Sciatic nerve (tissue), 2 donors: Measurements from ENCODE around the gene NRCAM. TPM values are rescaled to one million over a fixed set of nuclear protein-coding genes. Genes with fewer than 3 reads are reported as not detected.

Source experiments
- ATAC-seq: fragments of 200-7000 bp; cut with Tn5 transposase; one replicate; pipeline ENCODE4 v1.9.1; 2020; ENCODE audit warnings: mild to moderate bottlenecking, moderate library complexity
- DNase-seq: peaks from one replicate; pipeline ENCODE4 v3.0.0-alpha.2; 2020; ENCODE audit warnings: low spot score
- intact Hi-C: fragments of 100-400 bp; cut with DNase I; formaldehyde crosslinking; loops from one replicate; pipeline ENCODE4 v1.14.2; 2022
- total RNA-seq: library from RNA; stranded (reverse); fragmentation: NEBNext Ultra II Directional; extraction: Animal tissue kit (Norgen Biotek cat#: 25700); gene quantifications from one replicate; pipeline ENCODE4 v1.2.1, GENCODE V29; 2021
- donor health status: DM: no; HTN: no; CAD: no.
- donor health status: DM: no; HTN: no; CAD: no.

NRCAM gene
- total RNA-seq, 1 donor from 2014 or later, result 17.4 TPM

DNA sequence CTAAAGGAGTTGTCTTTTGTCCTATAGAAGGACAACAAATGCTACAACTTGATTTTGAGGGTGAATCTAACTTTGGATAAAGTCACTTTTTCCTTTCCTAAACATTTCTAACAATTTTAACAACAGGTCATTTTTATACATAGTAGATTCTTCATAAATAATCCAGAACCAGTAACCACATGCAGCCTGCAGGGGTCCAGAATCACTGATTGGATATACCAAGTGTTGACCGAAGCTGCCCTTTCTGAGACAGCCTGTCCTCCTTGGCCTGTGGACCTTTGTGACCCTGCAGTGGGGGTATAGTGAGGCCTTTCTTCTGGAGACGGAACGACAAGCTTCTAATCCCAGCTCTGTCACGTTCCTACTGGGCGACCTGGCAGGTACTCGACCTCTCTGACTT is 291.3 kb downstream of the NRCAM start:
- intact Hi-C loops, result no loop called here
- ATAC-seq (no peak), DNase-seq (no peak)

DNA sequence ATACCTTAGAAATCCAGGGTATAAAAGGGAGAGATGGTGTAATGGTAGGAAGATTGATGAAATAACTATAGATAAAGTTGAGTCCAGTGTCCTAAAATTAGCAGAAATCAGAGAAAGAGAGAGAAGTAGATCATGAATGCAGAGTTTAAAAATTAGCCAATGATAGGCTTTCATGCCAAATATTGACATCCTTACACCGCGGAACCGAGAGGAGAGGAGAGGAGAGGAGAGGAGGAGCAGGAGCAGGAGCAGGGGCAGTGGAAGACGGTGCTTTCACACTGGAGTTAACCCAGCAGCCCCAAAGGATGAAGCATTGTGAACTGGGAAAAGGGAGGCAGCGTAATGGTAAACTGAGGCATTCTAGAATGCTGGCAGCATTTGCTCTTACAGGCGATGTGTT is 291.9 kb downstream of the NRCAM start:
- no peak for ATAC-seq
- DNase-seq, result no peak
- intact Hi-C loops, result no loop called here

DNA sequence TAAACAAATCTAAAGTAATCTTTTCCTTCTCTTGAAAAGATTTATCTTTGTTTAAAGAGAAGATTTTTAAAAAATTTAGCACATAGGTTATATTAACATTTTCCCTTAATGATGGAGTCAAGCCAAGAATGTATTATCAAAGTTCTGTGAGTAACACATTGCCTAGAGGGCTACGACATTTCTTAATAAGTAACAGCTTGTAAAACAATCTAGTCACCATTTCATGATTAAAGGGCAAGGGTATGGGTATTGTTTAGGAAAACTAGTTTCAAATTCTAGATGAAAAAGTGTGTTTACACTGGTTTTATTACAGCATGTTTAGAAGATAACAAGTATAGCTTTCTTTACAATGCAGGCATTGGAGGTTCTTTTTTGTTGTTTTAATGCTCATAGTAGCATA is 297.5 kb downstream of the NRCAM start:
- intact Hi-C loops, result no loop called here
- DNase-seq, result no peak

DNA sequence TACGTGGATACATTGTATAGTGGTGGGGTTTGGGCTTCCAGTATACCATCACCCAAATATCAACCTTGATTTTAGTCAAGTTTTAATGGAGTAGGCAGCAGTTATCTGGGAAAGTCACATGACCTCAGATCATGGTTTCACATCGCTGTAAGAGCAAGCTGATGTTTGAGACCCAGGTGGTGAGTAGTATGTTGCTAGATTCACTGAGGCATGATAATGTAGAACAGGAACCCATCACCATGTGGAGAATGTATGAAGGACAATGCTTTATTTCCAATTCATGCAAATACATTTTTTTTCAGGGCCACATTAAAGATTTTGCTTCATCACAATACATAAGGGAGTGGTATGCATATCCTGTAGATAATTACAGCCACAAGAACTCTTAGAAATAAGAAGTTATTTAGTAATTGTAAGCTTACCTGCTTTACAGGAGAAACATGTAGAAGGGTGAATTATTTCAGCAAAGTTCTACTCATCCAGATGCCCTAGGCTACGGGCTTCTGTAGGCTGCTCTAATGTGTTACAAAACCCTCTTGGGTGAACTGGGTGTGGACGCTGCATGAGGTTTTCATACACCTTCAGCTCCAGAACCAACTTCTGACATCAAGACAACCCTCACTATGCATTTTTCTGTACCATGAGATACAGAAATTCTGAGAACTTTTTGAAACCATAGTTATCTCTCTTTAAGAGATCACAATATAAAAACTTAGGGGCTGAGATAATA is 298.5 kb downstream of the NRCAM start:
- DNase-seq, result no peak
- intact Hi-C loops, result no loop called here
- ATAC-seq, result no peak

More for the DNA sequence above, 297.5 kb downstream of the NRCAM start:
- no peak for ATAC-seq

DNA sequence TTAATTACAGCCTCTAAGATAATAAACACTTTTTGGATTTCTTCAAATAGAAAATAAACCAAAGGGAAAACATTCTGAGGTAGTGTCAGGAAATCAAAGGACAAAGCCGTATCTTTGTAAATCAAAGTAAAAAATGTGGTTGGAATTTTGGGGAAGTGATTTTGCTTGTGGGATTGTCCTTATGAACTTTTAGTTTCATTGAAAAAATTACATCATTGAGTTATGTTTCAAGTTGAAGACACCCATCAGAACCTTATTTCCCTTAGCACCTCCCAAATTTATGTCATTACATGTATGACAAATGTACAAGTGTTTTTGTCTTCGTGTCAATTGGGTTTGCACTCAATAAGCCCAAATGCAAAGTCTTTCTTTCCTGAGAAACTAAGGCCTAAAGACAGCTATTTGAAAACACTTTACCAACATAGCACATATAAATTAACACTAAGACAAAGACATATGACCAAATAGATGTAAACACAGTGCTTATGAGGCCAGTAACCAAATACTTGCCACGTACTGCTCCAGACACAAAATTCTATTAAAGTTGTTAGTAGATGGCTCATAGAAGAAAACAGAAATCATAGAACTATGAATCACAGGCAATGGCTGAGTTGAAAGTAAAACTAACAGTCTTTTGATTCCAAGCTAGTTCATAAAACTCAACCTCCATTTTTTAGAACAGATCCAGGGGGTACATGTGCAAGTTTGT is 299.2 kb downstream of the NRCAM start:
- ATAC-seq (no peak), DNase-seq (no peak)
- intact Hi-C loops, result no loop called here

DNA sequence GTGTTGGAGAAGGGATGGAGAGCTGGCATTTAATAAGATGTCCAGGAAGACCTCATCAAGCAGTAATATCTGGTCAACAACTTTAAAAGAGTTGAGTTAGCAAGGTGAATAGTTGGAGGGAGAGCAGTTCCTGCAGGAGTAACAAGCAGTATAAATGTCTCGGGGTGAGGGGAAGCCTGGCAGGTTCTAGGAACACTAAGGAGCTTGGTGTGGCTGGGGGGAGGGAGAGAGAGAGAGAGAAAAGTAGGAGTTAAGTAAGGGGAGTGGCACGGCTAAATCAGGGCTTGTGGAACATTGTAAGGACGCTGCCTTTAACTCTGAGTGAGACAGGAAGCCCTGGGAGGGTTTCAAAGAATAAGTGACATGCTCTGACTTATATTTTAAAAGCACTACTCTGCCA is 304.0 kb downstream of the NRCAM start:
- intact Hi-C loops, result no loop called here
- DNase-seq, result no peak
- no peak for ATAC-seq

DNA sequence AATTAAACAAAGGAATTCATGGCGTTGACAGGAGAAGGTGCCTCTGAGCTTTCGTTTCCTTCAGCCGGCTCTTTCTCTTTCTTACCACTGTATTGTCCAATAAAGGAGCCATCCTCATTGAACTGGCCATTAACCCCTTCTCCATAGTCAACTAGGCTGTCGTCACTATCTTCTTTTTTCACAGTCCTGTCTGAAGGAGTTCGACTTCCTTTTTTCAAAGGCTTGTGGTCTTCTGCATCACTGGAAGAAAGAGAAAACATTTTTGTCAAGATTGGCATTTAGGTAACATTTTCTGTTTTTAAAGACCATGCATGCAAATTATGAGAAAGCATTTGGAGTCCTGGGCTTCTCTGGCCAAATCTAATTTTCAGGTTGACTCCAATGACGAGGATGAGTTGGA is 306.3 kb downstream of the NRCAM start:
- ATAC-seq (no peak), DNase-seq (no peak)
- intact Hi-C loops, result loop anchor here (5.0 kb wide), 1 partner anchor 273 kb away; no protein-coding TSS in a partner anchor

DNA sequence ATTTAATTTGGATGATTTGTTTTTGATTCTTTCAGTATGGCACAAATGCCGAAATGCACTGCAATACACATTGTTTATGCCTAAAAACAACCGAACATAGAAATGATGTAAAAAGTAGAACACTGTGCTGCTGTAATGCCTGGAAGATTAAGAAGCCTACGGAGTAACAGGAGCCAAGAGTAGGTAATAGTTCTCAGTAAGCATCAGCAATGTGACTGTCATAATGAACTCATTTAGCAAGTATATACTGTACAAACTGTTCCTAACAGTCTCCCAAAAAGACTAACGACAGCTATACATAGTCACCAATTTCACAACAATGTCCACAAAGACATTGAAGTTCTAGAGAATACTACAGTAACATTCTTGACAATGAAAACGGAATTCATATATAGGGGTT is 307.1 kb downstream of the NRCAM start:
- DNase-seq (no peak), ATAC-seq (no peak)
- intact Hi-C loops, result loop anchor here (5.0 kb wide), 1 partner anchor 272 kb away; no protein-coding TSS in a partner anchor

DNA sequence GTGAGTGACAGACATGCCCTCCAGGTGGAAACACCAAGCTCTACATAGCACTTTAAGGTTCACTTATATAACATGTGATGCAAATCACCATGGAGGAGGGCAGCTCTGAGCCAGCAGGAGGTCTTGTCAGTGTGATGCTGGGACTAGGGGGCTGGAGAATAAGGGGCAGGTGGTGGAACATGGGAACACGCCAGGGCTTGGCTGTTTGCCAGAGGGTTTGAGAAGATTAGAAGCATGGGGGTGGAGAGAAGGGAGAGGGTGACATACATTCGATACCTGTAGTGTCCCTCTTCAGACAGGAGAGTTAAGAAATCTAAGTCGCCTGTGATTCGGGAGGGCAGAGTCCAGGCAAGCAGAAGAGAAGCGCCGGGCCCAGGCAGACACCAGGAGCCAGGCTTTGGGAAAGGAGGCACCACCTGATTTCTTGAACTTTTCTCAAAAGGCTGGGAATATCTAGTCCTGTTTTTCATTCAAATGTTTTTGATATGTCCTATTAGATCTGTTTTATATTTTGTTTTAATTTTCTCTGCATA is 309.1 kb downstream of the NRCAM start:
- ATAC-seq (no peak), DNase-seq (no peak)
- intact Hi-C loops, result loop anchor here (5.0 kb wide), 1 partner anchor 270 kb away; no protein-coding TSS in a partner anchor

DNA sequence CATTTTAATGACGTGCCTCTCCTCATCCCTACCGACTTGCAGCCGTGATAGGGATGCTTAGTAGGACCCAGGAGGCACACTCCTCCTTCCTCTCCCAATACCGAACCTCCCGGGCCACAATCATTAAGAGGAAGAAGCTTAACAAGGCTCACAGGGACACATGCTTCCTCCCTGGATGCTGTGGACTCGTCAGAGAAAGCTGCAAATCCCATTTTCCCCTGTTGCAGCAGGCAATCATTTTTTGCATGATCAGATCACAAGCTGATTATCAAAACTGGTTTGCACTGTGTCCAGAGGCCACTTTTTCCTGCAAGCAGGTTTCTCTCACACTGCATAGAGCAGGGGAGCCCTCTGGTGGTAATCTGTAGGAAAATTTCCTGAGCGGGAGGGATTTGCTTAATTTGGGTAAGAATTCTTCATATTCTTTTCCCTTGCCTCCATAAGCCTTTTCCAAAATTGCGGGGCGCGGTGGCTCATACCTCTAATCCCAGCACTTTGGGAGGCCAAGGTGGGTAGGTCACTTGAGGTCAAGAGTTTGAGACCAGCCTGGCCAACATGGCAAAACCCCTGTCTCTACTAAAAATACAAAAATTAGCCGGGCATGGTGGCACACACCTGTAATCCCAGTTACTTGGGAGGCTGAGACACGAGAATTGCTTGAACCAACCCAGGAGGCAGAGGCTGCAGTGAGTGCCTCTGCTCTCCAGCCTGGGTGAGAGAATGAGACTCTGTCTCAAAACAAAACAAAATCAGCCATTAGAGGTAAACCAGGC is 310.0 kb downstream of the NRCAM start:
- DNase-seq (peak; percentile 73), ATAC-seq (peak; percentile 90)

DNA sequence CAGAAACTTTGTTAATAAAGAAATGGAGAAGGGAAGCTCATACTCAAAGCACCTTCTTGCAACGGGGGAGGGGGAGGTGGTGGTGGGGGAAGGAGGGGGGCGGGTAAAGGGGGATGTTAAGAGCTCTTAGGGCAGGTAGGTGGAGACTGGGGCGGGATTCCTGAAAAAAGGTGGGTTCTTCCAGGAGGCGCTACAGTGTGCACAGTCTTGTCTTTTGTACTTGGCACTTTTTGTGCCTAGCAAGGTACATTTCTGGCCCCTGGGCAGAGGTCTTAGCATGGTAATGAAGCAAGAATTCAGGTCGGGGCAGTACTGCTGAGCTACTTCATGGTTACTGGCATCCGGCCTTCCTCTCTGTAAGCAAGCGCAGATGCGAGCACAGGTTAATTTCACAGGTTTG is 310.8 kb downstream of the NRCAM start:
- intact Hi-C loops, result loop anchor here (5.0 kb wide), 1 partner anchor 268 kb away; no protein-coding TSS in a partner anchor
- ATAC-seq (no peak), DNase-seq (no peak)

More for the DNA sequence above, 310.0 kb downstream of the NRCAM start:
- intact Hi-C loops, result loop anchor here (5.0 kb wide), 1 partner anchor 269 kb away; no protein-coding TSS in a partner anchor

DNA sequence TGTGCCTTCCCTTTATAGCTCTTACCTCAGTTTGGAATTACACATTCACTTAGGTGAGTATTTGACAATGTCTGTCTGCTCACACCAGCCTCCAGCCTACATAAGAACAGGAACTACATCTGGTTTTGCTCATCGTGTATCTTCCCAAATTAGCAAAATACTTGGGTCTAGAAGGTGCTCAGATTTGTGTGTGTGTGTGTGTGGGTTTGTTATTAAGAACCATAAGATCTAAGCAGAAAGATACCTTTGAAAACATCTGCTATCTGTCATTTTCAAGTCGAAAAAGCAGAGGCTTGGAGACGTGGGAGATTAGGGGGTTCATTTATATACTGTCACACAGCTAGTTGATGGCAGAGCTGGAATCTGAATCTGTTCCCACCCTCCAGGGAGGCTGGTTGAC is 311.3 kb downstream of the NRCAM start:
- intact Hi-C loops, result loop anchor here (5.0 kb wide), 1 partner anchor 268 kb away; no protein-coding TSS in a partner anchor
- ATAC-seq (no peak), DNase-seq (no peak)

DNA sequence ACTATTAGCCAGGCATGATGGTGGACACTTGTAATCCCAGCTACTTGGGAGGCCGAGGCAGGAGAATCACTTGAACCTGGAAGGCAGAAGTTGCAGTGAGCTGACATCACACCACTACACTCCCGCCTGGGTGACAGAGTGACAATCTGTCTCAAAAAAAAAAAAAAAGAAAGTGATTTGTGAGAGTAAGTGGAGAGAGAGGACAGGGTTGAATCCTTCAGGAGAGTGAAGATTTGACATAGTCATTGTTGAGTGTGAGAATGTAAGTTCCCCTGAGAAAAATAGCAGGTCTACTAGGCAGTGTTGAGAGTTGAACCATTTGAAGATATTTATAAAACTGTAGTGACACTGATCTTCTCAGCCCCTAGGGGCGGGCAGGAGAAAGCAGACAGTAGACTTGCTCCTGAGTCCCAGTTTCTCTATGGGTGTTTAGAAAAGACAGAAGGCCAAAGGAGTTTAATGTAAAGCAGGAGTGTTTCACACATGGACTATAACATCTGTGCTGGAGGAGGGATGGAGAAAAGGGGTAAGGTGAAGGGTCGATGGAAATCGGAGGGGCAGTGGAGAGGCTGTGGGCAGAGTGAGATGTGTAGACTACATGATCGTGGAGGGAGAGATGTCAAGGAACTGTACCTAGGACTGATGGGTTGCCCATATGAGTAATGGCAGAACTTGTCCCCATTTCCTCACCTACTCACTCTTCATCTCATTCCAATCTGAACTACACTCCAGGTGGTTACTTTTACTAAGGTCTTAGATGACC is 312.4 kb downstream of the NRCAM start:
- intact Hi-C loops, result no loop called here
- DNase-seq (no peak), ATAC-seq (no peak)

DNA sequence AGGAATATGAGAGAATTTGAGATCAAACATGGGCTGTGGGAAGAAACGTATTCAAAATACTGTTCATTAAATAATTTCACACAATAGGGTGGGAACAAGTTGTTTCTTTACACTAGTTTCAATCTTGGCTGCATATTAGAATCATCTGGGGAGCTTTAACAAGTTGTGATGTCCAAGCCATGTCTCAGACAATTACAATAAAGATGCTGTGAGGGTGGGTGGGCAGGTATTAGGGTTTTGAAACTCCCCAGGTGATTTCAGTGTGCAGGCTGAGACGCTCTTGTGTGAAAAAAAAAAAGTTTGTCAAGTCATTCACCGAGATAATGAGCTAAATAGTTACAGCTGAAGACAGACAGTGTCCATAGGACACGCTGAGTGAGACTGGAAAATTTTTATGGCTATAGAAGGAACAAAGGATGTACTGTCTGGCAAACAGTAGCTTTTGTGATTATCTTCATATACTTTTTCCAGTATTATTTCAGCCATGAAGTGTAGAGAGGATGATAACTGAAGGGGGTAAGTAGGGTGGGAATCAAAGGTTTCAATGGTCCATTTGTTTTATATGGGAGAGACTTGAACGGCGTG is 313.5 kb downstream of the NRCAM start:
- ATAC-seq, result no peak
- DNase-seq, result no peak
- intact Hi-C loops, result no loop called here

DNA sequence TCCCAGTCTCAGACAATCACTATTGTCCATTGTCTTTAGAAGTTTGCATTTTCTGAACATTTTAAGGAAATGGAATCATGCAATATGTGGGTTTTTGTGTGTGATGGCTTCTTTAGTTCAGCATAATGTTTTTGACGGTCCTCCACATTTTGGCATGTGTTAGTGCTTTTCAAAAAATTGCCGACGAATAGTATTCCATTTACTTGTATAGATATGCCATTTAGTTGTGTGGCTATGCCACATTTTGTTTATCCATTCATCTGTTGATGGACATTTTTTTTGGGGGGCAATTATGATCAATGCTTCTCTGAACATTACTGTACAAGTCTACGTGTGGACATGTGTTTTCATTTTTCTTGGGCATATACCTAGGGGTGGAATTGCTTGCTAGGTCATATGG is 314.1 kb downstream of the NRCAM start:
- DNase-seq (no peak), ATAC-seq (no peak)
- intact Hi-C loops, result no loop called here

DNA sequence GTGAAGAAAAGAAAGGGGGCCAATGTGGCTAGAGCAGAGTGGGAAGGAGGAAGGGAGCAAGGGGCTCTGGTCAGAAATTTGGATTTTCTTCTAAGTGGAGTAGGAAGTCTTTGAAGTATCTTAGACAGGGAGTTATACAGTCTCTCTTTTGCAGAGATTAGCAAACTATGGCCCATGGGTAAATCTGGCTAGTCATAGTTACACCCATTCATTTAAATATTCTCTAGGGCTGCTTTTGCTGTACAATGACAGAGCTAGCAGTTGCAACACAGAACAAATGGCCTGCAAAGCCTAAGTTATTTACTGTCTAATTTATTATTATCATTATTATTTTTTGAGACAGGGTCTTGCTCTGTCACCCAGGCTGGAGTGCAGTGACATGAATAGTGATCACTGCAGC is 315.6 kb downstream of the NRCAM start:
- ATAC-seq (no peak), DNase-seq (no peak)
- intact Hi-C loops, result no loop called here

DNA sequence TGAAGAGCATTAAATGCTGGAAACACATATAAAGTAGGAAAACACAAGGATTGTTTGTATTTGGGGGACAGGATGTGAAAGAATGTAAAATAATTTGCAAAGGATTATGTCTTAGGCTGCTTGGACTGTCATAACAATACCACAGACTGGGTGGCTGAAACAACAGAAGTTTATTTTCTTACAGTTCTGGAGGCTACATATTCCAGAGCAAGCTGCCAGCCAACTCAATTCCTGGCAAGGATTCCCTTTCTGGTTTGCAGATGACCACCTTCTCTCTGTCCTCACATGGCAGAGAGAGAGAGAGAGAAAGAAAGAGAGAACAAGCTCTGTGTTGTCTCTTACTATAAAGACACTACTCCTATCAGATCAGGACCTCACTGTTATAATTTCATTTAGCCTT is 317.3 kb downstream of the NRCAM start:
- ATAC-seq, result no peak
- DNase-seq, result no peak
- intact Hi-C loops, result no loop called here

DNA sequence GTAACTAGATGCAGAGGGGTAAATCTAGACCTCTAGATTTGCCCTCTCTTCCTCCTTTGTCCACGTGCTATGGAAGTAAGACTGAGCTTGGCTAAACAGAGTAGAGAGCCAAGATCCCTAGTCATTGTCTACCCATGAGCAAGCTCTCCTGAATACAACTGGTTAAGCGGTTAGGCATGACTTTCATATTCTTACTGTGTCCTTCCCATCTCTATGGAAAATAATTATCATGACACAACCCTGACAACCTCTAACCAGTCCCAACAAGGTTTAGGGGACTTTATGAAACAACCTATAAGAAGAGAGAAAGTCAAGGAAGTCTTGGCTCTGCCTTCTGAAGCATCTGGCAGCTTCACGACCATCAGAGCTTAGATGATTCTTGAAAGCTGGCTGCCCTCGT is 318.2 kb downstream of the NRCAM start:
- DNase-seq (no peak), ATAC-seq (no peak)
- intact Hi-C loops, result no loop called here
